HG03060 (cell line): ENCODE results near the gene CETN3.
"Not testable (repeated sequence)": the region's sequence is repeated elsewhere in the genome, so short reads cannot be mapped to it uniquely, and the experiment has no call there.

Experiments
- ATAC-seq: cut with Tn5 transposase; IDR thresholded peaks from one replicate; pipeline ENCODE4 v1.9.1; 2021; ENCODE audit warnings: low read depth, moderate number of reproducible peaks; ENCODE audit not compliant: unreplicated experiment

Gene CETN3

DNA sequence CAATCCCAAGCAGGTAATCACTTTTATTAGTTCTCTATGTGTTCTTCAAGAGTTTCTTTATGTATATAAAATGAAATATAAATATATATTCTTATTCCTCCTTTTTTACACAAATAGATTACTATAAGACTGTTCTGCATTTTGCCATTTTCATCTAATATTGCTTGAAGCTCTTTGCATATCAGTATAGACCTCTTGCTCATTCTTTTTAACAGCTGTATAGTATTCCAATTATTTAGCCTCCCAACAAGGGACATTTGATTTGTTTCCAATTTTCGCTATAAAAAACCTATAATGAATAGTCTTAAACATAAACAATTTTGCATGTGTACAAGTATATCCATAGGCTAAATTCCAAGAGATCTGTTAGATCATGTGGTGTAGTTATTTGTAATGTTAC lies 25.2 kb downstream of the CETN3 start:
- ATAC-seq: no peak

DNA sequence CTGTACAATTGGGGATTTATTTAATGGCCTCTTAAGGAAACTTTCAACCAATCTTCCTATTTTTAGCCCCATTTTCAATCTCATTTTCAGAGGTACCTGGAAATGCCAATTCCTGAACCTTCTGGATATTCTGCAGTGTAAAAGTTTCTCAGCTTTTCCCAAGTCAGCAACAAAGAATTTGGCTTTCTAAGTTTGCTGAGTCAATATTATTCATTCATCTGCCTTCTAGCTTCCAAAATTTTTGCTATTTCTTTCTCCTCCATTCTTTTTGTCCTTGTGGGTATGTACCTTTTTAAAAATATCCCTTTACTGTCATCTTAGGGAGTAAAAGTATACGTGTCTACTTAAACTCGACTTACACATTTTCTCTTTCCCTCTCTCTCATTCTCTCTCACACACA lies 25.7 kb downstream of the CETN3 start:
- ATAC-seq: no peak

DNA sequence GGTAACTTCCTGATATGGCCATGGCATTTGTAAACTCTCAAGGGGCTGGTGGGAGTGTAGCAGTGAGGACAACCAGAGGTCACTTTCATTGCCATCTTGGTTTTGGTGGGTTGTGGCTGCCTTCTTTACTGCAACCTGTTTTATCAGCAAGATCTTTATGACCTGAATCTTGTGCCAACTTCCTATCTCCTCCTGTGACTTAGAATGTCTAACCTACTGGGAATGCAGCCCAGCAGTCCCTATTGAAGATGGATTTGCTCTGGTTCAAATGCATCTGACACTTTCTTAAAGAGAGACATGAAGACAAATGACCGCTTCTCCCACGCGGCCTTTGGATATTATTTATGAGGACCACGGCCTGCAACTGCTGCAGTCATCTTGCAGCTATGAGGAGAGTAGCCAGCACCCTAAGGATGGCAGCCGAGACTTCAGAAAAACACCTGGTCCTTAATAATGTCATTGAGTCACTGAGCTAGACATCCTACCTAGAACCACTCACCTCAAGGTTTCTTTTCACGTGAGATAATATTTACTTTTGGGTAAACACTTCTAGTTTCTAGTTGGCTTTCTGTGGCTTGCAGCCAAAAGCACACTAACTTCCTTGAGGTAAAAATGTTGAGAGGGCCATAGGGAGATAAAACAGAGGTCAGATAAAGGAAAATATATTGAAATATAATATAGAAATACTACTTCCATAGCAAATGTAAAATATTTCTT lies 28.2 kb downstream of the CETN3 start:
- ATAC-seq: no peak

DNA sequence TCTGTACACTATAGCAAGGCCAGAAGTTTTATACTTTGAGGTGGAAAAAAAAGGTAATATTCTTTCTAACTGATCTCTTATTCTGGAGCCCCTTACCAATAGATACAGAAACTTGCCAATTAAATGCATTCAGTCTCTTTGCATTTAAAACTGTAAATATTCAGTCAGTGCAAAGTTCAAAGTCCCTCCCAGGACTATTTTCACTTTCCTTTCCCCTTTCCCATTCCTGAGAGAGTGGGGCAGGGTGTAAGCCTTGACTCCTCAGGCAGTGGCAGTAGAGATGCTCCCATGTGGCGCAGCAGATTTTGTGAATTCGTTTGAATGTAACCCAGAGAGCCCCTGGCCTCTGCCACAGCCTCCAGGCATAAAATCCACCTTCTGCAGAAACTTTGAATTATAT lies 29.9 kb downstream of the CETN3 start:
- no peak for ATAC-seq

DNA sequence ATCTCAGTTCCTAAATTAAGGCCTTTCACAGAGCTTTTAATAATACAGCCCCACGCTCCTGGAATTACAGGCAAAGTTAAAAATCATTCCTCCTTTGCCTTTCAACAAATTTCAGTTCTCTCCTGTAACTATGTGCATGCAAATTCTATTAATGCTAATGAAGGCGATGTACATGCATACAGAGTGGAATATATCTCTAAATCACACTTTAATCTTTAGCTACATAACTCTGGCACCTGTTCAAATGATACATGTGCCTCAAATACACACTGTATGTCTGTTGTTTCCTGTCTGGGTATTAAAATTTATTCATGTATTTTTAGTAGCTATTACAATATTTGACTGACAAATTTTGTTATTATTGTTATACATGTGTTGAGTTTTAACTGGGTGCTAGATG lies 30.8 kb downstream of the CETN3 start:
- no peak for ATAC-seq

DNA sequence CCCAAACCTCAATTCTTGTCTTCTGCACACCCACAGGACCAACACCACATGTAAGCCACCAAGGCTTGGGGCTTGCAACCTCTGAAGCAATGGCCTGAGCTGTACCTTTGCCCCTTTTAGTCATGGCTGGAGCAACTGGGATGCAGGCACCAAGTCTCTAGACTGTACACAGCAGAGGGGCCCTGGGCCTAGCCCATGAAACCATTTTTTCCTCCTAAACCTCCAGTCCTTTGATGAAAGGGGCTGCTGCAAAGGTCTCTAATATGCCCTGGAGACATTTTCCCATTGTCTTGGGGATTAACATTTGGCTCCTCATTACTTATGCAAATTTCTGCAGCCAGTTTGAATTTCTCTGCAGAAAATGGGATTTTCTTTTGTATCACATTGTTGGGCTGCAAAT lies 38.3 kb downstream of the CETN3 start:
- not testable (repeated sequence) for ATAC-seq

DNA sequence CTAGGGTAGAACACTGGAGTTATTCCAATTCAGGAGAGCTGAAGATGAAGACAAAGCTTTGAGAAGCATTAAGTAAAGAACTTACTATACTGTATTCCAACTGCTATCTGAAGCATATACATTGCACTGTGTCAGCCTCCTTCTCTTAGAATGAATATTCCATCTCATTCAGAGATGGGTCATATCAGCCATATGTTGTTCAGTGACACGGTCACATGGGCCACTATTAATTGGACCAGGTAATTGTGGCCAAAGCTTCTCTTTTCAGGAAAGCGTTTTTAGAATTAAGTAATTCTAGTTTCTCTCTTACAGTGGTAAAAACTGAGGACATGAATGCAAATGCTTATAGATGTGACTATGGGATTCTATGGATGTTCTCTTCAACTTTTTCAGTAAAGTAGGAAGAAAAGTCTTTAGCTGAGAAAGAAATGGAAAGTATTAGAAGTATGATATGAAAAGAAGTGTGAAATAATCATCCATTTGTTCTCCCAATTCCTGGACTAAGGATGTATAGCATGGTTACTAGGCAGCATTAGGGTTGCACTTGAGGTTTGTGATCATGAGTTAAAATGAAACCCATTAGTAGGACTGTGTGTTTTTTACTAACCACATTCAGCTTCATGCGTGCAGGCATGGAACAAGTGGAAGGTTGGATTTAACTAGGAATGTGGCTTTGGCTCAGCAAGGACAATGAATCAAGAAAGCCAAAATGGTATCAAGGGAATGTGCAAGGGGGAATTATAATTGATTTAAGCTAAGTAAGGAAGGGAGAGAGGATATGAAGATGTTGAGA lies 40.9 kb downstream of the CETN3 start:
- ATAC-seq: no peak

DNA sequence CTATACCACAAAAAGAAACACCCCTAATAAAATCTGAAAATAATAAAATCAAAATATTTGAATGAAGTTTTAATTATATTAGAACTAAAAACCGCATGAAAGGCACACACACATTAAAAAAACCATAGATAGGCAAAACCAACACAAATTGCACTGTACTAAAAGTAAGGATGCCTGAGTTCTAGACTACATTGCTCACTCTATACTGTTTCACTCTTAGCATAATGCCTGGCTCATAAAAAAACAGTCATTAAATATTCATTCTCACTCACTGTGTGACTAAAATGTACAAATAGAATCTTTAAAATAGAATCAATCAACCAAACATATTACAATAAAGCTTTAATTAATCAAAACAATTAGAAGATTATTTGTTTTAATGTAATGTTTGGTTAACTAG lies 41.7 kb downstream of the CETN3 start:
- ATAC-seq: no peak

DNA sequence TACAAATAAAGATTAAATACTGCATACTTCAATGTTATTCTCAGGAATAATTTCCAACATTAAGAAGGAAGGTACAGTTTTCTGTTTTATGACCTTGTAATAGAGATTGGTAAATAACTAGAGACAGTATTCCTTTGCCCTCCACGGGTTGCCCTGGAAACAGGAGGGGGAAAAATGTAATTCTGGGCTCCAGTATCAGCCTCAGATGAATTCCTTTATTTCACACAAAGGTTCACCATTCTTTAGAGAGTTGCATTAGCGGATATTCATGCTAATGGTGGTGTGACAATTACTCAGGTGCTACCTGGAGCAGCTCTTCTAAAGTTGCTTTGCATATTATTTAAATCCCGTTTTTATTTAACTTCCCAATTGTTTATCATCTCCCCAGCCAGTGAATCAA lies 42.6 kb downstream of the CETN3 start:
- no peak for ATAC-seq

DNA sequence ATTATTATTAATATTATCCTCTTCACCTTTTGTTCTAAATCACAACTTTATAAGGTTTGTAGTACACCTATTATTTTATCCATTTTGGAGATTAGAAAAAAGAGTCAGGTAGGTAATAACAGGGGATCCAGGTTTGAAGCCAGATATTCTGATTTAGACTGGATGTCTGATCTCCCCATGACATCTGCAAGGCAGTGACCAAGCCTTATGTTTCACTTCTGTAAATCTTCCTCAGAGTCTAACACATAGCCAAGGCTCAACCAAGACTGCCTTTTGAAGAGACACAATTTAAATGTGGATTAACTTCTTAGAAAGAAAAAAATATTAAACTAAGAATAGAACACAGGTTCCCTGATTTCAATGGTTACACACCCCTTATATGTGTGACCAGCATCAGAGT lies 44.2 kb downstream of the CETN3 start:
- ATAC-seq: no peak

DNA sequence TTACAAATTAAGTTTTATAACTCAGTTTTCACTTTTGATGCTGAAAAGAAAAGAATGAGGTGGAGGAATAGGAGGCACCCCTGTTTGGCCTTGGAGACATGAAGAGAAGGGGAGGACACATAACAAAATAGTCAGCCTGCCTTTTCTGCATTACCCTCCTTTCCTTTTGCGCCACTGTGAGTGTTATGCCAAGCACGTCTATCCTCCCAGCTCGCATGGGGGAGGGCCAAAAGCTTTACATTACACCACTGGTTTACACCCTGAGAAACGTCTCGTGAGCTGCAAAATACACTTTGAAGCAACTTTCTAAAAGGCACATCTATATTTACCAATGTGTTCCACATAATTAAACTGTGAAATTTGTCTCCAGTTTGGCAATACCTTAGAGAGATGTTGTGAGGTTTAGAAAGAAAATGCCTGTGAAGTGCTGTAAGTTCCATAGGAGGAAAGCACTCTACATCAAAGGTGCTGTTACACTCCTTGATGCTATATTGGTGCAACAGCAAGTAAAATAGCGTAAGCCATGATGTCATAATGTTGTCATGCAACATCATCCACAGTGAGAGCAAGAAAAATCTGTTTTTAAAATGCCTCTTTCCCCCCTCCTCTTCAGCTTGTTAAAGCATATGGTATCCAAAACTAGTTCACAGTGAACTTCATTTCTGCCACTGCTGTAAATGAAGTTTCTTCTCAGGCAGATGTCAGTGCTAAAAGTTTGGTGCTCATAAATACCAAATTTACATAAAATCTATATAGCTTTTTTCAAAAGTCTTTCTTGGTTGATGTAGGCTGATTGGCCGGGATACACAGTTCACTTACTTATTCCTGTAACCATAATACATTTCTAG lies 50.3 kb downstream of the CETN3 start:
- ATAC-seq: no peak

DNA sequence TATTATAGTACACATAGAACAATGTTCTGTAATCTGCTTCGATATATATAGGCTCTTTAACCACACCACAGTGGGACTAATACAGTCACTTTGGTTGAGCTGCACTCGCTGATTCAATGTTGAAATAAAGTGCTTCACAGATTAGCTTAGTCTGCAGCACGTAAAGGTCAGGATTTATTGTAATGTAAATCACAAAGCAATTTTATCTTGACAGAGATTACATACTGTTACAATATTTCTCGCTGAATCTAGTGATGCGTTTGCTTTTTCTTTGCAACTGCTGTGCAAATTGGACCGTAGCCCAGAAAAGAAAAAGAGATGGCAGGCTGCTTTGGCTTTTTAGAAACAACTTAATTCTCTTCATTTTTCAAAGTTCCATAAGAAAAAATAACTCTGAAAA lies 52.9 kb downstream of the CETN3 start:
- no peak for ATAC-seq

DNA sequence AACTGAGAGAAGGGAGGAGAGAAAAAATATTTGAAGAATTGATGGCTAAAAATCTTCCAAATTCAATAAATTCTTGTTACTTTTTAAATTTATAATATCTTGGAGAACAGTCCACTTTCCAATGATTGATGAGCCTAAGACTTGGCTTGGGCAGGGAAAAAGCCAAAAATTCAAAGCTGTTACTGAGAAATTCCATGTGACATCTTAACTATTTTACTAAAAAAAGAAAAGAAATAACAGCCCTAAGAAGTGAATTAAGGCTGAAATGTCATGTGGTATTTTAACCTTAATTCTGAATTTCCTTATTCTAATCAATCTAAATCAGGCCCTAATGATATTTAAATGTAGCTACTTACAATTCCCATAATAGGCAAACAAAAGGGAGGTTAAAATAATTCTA lies 53.4 kb downstream of the CETN3 start:
- no peak for ATAC-seq

DNA sequence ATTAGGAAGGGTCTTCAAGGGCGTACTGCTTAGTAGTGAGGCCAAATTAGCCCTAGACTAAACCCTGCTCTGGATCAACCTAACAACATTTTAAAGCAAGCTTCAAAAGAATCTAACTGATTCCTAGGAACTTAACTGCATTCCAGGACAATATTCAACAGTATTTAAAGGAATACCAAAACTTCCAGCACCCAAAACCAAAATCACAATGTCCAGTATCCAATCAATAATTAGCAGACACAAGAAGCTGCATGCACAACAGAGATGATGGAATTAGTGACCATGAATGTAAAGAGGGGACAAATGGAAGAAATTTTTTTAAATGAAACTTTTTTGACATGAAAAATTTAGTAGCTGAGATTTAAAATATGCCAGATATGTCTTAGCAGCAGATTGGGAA lies 53.9 kb downstream of the CETN3 start:
- no peak for ATAC-seq

DNA sequence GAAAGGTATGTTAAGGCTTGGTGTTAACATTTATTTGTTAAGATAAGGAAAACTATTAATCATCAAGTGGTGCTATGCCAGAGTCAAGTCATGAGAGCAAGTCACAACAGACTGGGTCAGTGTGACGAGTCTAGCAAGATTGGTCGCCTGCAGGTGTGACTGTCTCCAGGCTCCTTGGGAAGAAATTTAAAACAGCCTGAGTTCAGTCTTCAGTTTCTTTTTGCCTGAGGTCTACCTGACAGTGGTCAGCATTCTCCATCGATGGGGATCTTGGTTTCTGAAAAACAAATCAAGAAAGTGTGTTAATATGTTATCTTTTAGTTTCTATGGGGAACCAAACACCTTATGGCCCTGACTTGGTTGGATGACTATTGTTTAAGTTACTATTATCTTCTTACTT lies 56.3 kb downstream of the CETN3 start:
- ATAC-seq: no peak

DNA sequence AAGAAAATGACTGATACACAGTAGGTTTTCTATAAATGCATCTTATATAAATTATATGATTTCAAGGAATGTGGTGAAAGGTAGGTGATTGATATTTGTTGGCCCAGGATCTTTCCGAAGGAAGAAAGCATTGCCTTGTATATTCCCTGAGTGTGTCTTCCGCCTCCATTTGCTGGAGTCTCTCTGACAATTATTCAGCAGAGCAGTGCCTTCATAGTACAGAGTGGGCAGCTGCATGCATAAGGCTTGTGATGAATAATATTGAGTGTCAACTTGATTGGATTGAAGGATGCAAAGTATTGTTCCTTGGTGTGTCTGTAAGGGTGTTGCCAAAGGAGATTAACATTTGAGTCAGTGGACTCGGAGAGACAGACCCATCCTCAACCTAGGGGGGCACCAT lies 58.5 kb downstream of the CETN3 start:
- ATAC-seq: no peak

DNA sequence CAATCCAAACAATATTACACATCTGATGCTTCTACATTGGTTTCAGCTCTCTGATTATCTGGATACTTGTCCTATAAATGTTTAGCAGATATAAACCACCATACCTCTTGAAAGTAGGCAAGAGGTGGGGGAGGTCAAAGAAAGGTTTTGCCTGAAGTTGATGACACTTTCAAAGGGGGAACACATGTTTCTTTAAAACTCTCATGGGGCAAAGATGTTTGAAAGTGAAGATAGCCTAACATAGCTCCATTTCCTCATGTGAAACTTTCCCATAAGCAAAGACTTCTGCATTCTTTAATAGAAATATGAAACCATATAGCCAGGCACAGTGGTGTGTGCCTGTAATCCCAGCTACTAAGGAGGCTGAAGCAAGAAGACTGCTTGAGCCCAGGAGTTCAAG lies 62.1 kb downstream of the CETN3 start:
- no peak for ATAC-seq

DNA sequence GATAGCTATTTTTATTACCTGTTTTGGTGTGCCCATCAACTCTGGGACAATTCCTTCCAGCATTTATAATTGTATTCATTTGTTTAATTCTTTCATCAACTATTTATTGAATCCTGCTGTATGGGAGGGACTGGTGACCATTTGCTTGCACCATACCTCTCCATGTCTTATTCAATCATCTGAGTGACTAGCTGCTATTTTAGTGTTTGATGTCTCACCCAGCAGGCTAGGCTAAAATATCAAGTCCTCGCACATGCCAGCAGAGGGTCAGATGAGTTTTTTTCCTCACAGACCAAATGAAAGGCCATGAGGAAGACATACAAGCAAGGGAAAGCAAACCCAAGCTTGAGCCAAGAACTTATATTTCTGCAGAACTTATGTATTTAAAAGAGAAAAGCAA lies 63.9 kb downstream of the CETN3 start:
- no peak for ATAC-seq

DNA sequence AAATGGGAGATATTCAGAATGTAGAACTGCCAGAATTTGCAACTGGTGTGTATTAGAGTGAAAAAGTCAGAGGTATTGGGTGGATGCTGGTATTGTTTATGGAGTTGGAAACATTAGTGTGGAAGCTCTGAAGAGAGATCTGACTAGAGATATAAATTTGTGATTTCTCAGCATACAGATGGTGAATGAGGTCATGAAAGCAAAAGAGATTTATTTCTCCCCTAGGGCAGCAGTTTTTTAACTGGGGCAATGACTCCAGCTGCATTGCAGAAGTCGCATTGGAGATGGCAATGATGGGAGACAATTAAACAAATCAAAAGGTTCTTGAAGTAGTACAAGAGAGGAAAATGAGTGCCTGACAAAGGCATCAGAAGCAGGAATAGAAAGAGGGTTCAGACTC lies 64.9 kb downstream of the CETN3 start:
- no peak for ATAC-seq

DNA sequence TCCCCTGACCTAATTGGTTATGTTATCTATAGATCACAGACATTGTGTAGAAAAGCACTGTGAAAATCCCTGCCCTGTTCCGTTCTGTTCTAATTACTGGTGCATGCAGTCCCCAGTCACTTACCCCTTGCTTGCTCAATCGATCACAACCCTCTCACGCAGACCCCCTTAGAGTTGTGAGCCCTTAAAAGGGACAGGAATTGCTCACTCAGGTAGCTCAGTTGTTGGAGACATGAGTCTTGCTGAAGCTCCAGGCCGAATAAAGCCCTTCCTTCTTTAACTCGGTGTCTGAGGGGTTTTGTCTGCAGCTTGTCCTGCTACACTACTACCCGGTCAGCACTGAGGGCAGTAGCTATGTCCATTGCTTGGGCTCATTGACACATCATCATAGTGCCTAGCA lies 65.8 kb downstream of the CETN3 start:
- not testable (repeated sequence) for ATAC-seq

DNA sequence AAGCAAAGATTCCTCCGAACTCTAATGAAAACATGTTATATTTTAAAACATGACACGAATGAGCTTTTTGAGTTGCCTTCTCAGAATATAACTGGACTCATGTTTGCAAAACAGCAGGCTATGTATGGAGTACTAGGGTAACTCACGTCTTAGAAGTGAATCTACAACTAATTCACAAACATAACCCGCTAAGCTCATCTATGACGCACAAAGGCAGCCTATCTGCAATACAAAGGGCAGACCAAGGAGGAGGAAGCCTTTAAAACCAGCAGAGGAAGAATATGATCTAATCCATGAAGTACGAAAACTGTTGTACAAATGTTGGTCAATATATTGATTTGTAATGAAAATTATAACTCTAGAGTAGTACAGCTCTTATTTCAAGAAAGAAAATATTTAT lies 67.0 kb downstream of the CETN3 start:
- ATAC-seq: no peak
